Fibroblast of the conjunctiva (primary cell): ENCODE data around the gene ADAMTS13.

Experiments used
- DNase-seq: peaks from one replicate; pipeline ENCODE4 v3.0.0-alpha.2; 2010; ENCODE audit warnings: low read depth

Gene ADAMTS13

DNA sequence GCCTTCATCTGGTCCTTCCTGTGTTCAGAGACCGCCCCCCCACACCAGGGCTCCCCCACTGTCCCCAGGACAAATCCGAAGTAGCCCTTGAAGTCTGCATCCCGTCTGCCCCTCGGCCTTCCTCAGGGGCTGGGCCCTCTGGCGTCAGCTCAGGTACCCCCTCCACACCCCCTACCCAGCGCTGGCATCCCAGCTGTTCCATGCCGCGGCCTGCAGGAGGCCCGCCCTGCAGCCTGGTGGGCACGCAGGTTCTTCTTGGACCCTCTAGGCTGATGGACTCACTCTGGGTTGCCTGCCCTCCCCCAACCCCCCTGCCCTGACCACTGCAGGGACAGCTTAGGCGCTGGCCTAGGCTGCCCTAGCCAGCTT lies 50.1 kb downstream of the ADAMTS13 start:
- no peak for DNase-seq

DNA sequence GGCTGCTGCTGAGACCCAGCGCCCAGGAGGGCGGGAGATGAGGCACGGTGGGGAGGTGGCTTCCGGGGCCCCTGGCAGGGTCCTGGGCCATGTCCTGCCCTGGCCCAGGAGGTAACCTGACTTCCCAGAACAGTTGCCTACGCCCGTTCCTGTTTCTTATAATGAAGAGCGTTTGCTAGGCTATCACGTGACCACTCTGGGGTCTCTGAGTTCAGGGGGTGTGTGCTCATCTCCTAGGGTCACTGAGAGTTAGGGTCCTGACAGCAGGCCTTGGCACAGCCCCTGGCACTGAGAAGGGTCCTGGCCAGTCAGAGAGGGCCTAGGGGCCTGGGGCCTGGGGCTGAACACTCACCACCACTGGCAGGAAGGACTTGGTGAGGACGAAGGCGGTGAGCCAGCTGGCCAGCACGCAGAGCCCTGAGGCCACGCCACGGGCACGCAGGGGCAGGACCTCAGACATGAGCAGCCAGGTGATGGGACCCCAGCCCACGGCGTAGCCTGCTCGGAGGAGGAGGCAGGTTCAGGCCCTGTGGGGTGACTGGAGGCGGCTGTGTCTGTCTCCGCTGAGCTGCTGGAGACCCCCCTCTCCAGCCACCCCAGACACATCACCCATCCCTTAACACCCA lies 50.7 kb downstream of the ADAMTS13 start:
- DNase-seq, result no peak

DNA sequence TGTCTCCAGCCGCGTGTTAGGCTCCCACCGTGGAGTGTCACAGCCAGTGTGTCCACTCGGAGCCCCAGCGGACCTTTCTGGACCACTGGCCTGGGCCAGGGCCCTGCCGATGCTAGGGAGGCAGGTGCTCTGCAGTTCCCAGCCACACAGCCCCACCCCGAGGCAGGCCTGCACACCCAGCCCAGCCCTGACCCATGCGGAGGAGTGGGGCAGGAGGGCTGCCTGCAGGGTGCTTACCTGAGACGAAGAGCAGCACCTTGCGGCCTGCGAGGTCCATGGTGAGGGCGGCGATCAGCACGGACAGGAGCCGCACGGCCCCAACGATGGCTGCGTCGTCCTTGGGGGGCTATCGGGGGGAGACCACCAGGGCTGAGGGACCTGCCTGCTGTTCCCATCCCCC lies 51.6 kb downstream of the ADAMTS13 start:
- no peak for DNase-seq

DNA sequence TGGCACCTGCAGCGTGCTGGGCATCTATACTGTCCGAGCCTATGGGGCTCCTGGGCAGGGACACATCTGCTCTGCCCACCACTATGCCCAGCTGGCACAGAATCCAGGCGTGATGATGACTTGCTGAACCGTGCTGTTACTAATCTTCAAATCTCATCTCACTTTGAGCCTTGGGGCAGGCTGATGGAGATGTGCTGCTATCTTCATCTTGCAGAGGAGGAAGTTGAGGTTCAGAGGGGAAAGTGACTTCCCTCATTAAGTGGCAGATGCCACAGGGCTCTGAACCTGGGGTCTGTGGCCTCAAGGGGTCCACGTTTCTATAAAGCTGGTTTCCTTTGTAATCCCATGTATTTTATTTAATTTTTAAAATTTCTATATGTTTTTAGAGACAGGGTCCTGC lies 52.0 kb downstream of the ADAMTS13 start:
- DNase-seq, result no peak

DNA sequence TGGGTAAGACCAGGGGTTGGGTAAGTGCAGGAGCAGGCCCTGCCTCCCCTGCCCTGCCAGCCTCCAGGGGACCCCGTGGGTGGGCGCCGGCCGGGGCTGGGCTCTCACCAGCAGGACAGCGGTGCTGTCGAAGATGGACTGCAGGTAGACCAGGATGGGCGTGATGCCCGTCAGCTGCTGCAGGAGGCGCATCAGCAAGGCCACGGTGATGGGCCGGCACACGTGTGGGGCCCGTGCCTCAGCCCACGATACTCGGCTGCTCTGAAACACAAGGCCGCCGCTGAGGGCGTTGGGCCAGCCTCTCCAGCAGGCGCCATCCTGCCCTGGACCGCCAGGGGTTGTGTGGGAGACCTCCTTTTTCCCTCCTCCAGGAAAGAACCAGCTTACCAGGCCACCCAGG lies 52.7 kb downstream of the ADAMTS13 start:
- no peak for DNase-seq

DNA sequence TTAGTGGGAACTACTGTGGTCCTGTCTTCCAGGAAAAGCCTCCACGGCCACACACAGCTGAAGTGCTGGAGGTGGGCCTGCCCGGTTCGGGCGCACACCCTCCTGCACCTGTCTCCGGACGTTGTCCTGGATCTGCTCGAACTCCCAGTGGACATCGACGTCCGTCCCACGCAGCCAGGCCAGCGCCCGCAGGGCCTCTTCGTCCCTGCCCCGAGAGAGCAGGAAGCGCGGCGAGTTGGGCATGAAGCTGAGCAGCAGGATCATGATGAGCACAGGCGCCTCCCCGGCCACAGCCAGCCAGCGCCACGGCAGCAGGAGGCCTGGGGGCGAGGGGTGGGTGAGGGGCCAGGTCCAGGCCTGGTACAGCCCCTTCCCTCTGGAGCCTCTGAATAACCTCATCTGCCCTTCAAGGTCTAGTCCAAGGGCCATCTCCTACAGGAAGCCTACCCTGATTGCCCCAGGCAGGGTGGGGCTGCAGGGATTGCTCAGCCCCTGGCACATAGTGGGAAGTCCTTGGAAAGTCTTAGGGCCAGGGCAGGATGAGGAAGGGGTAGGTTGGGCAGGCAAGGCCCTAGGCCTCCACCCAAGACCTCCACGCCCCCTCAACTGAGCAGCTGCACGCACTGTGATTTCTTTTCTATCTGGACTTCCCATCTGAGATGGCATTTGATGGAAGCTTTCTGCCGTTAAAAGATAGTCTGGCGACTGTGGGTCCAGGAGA lies 53.3 kb downstream of the ADAMTS13 start:
- DNase-seq, result no peak

DNA sequence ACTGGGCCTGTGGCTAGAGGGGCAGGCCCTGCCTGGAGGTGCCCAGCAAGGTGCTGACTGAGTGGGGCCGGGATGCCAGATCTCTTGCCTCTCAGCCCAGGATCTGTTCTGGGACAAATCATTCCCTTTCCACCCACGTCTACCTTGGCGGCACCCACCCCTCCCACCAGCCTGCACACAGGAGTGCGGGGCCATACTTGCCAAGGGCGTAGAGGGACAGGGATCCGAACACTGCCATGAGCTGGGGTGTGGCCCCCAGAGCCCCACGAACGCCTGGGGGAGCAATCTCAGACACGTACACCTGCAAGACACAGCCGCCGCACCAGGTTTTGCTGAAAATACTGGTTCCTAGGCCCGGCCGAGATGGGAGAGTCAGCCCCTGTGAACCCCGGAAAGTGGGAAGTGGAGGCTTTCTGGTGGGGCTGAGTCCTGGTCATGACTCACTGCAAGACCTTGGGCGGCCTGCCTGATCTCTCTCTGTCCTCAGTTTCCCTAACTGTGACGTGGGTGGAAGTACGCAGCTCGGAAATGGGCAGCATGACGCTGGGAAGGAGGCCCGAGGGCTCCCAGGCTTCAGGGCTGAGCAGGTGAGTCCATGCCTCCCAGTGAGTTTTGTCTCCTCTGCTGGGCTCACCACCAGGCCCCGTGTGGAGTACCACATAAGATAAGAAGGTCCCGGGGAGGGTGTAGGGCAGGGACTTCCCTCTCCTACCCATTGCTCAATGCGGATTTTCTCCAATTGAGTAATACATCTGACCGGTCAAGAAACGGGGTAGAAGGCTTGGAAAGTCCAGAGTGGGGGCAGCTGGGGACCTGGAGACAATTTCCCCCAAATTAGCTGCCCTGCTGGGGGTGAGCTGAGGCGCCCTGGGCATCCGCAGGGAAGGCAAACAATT lies 54.1 kb downstream of the ADAMTS13 start:
- no peak for DNase-seq

DNA sequence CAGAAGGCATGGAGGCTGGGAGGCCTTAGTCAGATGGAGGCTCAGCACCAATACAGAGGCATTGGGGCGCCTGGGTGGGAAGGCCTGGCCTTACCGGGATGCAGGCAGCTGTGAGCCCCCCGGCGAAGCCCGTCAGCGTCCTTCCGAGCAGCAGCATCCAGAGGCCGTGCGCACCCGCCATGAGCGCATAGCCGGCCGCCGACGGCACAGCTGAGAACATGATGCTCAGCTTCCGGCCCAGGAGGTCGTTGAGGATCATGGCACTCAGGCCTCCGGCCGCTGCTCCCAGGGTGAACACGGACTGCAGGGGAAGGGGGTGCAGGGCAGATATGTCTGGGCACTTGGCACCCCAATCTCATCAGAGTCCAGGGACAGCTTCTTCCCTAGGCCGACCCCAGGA lies 54.8 kb downstream of the ADAMTS13 start:
- no peak for DNase-seq

DNA sequence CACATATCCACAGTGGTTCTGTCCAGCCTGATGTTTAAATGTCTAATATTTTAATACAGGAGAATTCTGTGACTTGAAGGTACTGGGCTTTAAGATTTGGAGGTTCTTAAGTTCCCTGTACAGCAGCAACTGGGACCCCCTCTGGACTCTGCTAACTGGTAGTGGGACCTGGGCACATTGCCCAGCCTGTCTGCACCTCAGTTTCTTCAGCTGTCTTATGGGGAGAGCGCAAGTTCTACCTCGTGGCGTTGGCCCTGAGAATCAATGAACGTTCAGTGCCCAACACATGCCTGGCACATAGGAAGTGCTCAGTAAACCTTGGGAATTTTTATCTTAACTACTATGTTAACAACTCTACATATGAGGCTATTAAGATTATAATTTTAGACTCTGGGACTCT lies 55.3 kb downstream of the ADAMTS13 start:
- DNase-seq, result no peak

DNA sequence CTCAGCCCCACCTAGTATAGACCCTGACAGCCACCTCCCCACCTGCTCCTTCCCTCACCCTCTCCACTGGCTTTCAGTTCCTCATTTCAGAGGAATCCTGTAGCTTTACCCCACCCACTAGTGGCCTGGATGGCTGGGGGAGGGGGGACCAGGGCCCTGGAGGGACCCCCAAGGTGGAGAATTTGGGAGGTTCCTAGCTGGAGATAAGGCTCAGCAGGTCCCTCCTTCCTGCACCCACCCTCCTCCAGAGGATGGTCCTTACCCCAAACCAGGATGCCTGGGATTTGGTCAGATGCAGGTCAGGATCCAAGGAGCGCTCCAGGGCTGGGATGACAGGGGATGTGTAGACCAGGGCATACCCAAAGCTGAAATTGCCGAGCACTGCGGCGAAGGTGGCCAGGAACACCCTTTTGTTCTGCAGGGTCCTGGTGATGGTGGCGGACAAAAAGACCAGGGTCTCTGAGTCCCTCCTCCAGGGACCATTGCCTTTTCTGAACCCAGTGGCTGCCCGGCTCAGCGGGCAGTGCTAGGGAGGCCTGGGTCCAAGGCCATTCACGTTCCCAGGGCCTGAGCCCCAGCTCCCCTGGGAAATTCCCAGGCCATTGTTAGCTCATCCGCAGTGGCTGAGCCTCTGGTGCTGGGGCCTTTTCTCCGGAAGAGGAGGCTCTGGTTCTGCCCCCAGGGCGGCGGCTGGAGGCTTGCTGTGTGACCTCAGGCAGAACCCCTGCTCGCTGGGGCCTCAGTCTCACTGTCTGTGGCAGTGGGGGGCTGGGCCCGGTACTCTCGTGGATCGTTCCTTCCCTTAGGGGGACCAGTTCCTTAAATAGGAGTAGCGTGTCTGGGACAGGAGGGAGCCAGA lies 56.1 kb downstream of the ADAMTS13 start:
- DNase-seq, result no peak

DNA sequence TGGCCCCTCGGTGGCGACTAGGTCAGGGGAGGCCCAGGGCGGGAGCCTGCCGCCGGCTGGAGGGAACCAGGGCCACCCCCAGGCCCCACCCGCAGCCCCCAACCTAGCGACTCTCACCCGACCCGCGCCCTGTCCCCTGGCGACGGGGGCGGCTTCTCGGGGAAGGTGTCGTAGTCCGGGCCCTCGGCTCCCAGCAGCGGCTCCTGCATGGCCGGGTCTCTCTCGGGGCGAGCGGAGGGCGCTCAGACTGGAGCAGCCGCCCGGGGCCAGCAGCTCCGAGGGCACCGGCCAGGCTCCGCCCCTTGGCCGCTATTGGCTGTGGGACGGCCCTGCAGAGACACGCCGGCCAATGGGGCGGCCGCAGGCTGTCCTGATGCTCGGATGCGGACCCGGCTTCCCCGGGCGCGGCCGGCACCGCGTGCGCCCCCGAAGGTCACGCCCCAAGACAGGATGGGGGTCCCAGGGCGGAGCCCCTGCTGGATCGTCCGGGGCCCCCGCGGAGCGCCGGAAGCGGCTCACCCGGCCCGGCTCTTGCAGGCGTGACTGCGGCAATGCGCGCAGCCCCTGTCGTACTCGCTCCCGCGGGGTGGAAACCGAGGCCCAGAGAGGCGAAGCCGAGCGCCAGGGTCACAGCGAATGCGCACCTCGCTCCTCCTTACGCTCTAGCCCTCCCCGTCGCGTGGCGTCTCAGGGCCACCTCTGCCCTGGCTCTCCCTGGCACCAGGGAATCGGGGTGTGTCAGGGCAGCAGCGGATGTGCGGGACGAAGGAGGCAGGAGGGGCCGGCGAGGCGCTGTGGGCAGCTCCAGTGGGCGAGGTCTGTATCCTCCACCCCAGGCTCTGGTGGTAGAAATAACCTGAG lies 56.9 kb downstream of the ADAMTS13 start, which contains the start of gene SLC2A6:
TSS of gene SLC2A6 (minus strand) at position 249 of the 861 bp plus-strand sequence. CDS start at position 209, 40 bp downstream.
- DNase-seq, result peak; percentile 47

DNA sequence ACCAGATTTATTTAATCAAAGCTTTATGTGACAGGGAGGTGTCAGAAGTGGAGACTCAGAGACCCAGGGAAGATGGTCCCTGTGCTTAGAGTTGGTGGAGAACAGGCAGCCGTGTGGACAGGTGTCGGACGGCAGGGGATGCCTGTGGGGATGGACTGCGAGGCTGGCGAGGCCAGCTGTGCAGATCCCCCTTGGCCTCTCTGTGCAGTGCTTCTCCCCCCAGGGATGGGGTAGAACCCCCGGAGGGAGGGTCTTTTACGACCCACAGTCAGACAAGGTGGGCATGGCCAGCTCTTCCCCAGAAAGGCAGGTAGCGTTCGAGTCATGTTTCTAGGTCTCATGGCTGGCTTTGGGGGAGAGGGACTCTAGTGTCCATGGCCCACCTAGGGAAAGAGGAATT lies 61.4 kb downstream of the ADAMTS13 start:
- DNase-seq, result no peak

DNA sequence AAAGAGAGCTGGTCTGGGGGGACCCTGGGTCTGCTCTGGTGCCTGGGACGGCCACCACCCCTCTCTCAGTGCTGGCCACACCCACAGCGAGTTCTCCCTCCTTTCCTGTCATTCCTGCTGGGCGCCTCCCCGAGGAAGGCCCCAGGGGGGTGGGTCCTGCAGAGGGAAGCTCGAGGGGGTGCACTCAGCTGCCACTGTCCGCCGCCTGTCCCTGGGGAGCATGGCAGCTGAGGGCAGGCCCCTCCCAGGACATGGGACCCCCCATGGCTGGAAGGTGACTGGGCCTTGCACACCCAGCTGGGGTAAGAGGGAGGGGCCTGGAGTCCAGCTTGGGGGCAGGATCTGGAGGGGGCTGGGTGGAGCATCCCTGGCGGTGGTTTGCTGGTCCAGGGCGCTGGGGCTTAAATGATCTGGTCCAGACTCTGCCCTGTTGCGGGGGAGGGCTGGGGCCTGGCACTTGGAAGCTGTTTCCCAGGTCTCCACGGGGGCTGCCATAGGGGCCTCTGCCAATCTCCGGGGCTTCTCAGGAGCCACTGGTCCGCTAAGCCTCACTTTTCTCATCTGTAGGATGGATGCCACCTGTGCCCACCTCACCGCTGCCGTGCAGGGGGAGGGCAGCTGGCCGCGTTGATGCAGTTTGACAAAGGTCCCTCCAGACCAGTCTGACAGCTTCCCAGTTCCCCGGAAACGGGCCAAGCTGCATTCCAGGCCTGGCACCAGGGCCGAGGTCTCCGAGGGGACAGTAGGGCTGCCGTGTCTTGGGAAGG lies 62.7 kb downstream of the ADAMTS13 start:
- no peak for DNase-seq

DNA sequence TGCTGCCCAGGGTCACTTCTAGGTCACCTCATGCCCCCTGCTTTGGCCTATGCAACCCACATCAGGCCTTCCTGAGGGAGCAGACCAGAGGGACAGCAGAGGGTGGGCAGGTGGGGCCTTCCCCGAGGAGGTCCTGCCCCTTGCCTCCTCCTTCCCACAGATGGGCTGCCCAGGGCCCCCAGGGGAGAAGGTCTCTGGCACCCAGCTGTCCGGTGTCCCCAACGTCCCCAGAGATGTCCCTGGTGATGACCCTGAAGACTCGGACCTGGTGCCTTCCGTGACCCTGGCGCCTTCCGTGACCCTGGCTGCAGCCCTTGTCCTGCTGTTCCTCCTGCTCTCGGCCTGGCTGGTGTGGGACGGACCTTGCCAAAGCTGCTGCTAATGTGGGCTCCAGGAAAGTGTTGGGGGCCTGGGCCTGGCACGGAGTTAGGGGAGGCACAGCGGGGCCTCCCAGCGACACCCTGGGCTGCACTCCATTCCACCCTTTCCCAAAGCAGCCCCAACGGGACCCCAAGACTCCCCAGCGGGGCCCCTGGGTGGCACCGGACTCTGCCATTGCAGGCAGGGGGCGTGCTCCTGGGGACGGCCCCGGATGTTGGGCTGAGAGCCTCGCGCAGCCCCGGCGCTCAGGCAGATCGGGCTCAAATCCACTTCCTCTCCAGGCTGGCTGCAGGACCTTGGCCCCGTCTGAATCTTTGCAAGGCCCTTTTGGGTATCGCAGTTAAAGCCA lies 63.5 kb downstream of the ADAMTS13 start:
- DNase-seq, result no peak

DNA sequence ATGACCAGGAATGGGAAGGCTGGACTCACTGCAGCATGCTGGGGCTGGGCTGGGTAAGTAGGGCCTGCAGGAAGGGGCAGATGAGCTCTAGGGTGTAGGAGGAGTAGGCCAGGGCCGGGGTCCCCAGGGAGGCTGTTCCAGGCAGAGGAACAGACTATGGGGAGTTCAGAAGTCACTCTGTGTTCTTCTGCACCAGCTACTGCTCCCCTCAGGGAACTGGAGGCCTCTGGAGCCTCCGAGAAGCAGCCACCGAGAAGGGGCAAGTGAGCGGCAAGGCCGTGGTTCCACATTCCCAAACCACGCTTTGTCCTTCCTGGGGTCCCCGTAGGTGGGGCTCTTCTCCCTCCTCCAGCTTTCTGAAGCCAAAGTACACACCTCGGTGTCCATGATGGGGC lies 65.2 kb downstream of the ADAMTS13 start:
- DNase-seq, result no peak

DNA sequence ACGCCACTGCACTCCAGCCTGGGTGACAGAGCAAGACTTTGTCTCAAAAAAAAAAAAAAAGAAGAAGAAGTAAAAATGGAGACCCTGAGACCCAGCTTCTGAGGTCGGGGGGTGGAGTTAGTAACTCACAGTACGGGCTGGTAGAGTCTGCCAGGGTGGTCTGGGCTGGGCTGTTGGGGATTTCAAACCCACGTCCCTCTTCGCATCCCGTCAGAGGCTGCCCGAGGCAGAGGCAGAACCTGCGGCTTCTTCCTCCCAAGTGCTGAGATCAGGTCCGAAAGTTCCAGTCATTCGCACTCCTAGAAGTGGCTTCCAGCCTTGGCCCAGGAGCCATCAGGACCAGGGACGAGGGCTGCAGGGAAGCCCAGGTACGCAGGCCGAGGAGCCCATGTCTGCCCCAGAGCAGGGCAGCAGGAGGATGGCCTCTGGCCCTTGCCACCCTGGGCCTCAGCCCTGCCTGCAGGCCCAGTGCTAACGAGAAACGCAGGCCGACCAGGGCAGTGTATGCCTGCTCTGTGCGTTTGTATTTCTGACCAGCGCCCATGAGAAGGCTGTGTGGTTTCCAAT lies 66.6 kb downstream of the ADAMTS13 start:
- no peak for DNase-seq

DNA sequence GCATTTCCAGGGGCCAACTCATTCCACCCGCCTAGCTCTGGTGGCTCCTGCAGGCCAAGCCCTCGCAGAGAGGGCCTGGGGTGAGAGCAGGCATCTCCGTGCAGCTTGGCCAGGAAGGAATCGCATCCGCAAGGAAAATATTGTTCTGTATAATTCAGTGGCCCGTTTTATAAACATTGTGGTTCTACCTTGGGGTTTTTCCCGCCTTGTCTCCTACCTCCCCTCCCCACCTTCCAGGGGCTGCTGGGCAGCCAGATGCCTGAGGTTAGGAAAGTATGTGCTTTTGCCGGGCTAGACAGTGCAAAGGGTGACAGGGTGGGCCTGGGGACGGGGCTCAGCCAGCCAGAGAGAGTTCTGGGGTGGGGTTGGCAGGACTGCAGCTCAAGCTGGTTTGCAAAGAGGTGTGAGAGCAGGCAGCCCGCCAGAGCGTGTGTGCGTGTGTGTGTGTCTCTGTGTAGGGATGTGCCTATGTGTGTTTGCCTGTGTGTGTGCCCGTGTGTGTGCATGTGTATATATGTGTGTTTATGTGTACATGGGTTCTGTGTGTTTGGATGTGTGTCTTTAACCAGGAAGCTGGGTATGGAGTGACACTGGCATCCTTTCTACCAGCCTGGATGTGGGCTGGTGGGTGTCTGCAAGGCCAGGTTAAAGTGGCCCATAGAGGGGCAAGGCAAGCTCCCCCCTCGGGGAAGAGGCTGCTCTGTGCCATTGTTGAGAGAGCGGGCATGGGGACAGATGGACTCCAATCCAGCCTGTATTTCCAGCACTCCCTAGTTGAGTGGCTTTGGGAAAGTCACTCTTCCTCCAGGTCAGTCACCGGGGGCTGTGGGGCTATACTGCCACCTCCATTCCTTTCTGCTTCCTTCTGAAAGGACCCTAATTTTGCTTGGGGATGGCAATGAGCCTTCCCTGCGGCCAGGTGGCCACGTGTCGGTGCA lies 67.4 kb downstream of the ADAMTS13 start:
- no peak for DNase-seq

DNA sequence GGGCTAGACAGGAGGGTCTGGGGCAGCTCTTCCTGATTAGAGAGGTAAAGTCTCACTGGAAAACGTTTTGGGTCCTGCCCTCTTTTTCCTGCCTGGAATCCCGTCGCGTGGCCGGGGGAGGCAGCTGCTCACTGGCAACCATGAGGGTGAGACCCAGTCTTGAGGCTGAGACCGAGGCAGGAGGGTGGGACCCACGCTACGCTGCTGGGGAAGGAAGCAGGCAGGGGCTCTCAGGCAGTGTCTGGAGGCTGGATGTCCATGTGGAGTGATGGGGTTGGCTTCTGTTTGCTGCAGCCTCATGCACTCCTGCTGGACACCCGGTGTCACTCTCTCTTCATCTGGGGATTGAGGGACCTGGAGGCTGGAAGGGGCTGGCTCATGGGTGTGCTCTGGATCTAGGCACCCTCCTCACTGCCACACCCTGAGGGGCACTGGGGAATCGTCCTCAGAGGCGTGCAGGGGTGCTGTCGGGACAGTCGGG lies 68.1 kb downstream of the ADAMTS13 start:
- no peak for DNase-seq
